ENCODE data around the gene C9orf50. TPM values are rescaled to one million over a fixed set of nuclear protein-coding genes. Genes with fewer than 3 reads are reported as not detected.
A peak's percentile ranks its signal among the peaks of the same experiment; 100 is the strongest.
"Not testable (repeated sequence)": the region's sequence is repeated elsewhere in the genome, so short reads cannot be mapped to it uniquely, and the experiment has no call there.

Gene C9orf50
- total RNA-seq, 1 donor: 0.36 TPM

- Histone ChIP-seq H3K27me3 (ENCODE audit: insufficient read depth, low read length) (no peaks in the 10 kb centered on the region), H3K27ac (ENCODE audit: low read depth, low read length) (no peak overlapping the region), H3K4me3 (ENCODE audit: insufficient read depth, low read length) (peak overlapping the region; percentile 76), H3K4me2 (ENCODE audit: insufficient read depth, low read length) (peak overlapping the region; percentile 81), H3K9me3 (ENCODE audit: low read depth, low read length) (no peaks in the 10 kb centered on the region), H4K20me1 (ENCODE audit: insufficient read depth, low read length) (peaks cover 10% of the 10 kb centered on the region), H3K36me3 (ENCODE audit: insufficient read depth, low read length) (no peaks in the 10 kb centered on the region), H2AFZ (ENCODE audit: low read length) (peak overlapping the region; percentile 76), H3K4me1 (ENCODE audit: insufficient read depth, low read length) (peaks cover 26% of the 10 kb centered on the region), H3K79me2 (ENCODE audit: insufficient read depth, low read length) (peaks cover 22% of the 10 kb centered on the region)
- no peak for TF ChIP-seq CTCF (IDR thresholded peaks at IDR 0.05; ENCODE audit: extremely low read depth, low read depth, low read length)
- peak; percentile 93 for DNase-seq (ENCODE audit: insufficient read length, low spot score, missing footprints)
Observed at GRCh38 chr9:129664746-129665388, 44.0 kb upstream of the C9orf50 start.

GRCh38 chr9:129662239-129662638, 41.3 kb upstream of the C9orf50 start:
- DNase-seq (ENCODE audit: insufficient read length, low spot score, missing footprints); H3K9me3 ChIP-seq (ENCODE audit: low read depth, low read length); H4K20me1 ChIP-seq (ENCODE audit: insufficient read depth, low read length); H3K4me3 ChIP-seq (ENCODE audit: insufficient read depth, low read length); H3K27ac ChIP-seq (ENCODE audit: low read depth, low read length); H2AFZ ChIP-seq (ENCODE audit: low read length); H3K4me1 ChIP-seq (ENCODE audit: insufficient read depth, low read length); H3K79me2 ChIP-seq (ENCODE audit: insufficient read depth, low read length); H3K27me3 ChIP-seq (ENCODE audit: insufficient read depth, low read length); H3K36me3 ChIP-seq (ENCODE audit: insufficient read depth, low read length); H3K4me2 ChIP-seq (ENCODE audit: insufficient read depth, low read length): not testable (repeated sequence)

- no peak for DNase-seq (ENCODE audit: insufficient read length, low spot score, missing footprints)
- Histone ChIP-seq H3K9me3 (ENCODE audit: low read depth, low read length) (no peaks in the 10 kb centered on the region), H3K27ac (ENCODE audit: low read depth, low read length) (no peak overlapping the region), H3K4me3 (ENCODE audit: insufficient read depth, low read length) (no peak overlapping the region), H3K4me1 (ENCODE audit: insufficient read depth, low read length) (peaks cover 11% of the 10 kb centered on the region), H3K36me3 (ENCODE audit: insufficient read depth, low read length) (no peaks in the 10 kb centered on the region), H3K4me2 (ENCODE audit: insufficient read depth, low read length) (no peak overlapping the region), H2AFZ (ENCODE audit: low read length) (no peak overlapping the region), H3K27me3 (ENCODE audit: insufficient read depth, low read length) (no peaks in the 10 kb centered on the region), H3K79me2 (ENCODE audit: insufficient read depth, low read length) (no peaks in the 10 kb centered on the region), H4K20me1 (ENCODE audit: insufficient read depth, low read length) (no peaks in the 10 kb centered on the region)
- TF ChIP-seq CTCF (IDR thresholded peaks at IDR 0.05; ENCODE audit: extremely low read depth, low read depth, low read length): no peak
Observed at GRCh38 chr9:129661029-129661428, 40.1 kb upstream of the C9orf50 start.

GRCh38 chr9:129656795-129657390, 36.0 kb upstream of the C9orf50 start:
- Histone ChIP-seq H3K27ac (ENCODE audit: low read depth, low read length) (no peak overlapping the region), H3K9me3 (ENCODE audit: low read depth, low read length) (no peaks in the 10 kb centered on the region), H3K4me2 (ENCODE audit: insufficient read depth, low read length) (peak overlapping the region; percentile 25), H3K4me1 (ENCODE audit: insufficient read depth, low read length) (peaks cover 12% of the 10 kb centered on the region), H3K79me2 (ENCODE audit: insufficient read depth, low read length) (no peaks in the 10 kb centered on the region), H3K36me3 (ENCODE audit: insufficient read depth, low read length) (no peaks in the 10 kb centered on the region), H2AFZ (ENCODE audit: low read length) (no peak overlapping the region), H4K20me1 (ENCODE audit: insufficient read depth, low read length) (no peaks in the 10 kb centered on the region), H3K4me3 (ENCODE audit: insufficient read depth, low read length) (no peak overlapping the region), H3K27me3 (ENCODE audit: insufficient read depth, low read length) (peaks cover 6% of the 10 kb centered on the region)
- no peak for TF ChIP-seq CTCF (IDR thresholded peaks at IDR 0.05; ENCODE audit: extremely low read depth, low read depth, low read length)
- peak; percentile 94 for DNase-seq (ENCODE audit: insufficient read length, low spot score, missing footprints)
